Lower leg skin (tissue), 3 donors: ENCODE measurements around the gene CD109.

Source experiments
- POLR2A ChIP-seq, 2 donors: fragments of 450-650 bp; IDR thresholded peaks; one replicate each; pipeline ENCODE4 v1.6.1; 2016 to 2017; ENCODE audit warnings: antibody characterized with exemption in 2 of 2, mild to moderate bottlenecking in 1 of 2, moderate library complexity in 1 of 2
- TF ChIP-seq, protein P1 (sequence below), 3 donors: fragments of 450-650 bp; IDR thresholded peaks; one replicate each; pipeline ENCODE4 v1.5.1; 2016; ENCODE audit warnings: antibody characterized with exemption in 3 of 3, mild to moderate bottlenecking in 3 of 3, moderate library complexity in 2 of 3

DNA sequence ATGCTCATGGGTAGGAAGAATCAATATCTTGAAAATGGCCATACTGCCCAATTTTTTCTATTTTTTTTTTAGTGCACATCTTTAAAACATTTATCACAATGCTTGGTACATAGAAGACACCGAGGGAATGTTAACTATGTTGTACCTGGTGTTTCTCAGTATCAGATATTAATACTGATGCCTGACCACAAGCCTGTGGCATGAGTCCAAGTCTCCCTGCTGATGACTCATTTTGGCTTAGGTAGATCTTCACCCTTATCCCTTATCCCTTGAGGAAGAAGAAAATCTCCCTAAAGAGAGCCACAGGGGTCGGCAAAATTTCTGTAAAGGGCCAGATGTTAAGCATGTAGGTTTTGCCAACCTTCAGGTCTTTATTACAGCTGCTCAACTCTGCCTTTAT, 14.5 kb downstream of the CD109 start:
- TF ChIP-seq, protein P1, sequence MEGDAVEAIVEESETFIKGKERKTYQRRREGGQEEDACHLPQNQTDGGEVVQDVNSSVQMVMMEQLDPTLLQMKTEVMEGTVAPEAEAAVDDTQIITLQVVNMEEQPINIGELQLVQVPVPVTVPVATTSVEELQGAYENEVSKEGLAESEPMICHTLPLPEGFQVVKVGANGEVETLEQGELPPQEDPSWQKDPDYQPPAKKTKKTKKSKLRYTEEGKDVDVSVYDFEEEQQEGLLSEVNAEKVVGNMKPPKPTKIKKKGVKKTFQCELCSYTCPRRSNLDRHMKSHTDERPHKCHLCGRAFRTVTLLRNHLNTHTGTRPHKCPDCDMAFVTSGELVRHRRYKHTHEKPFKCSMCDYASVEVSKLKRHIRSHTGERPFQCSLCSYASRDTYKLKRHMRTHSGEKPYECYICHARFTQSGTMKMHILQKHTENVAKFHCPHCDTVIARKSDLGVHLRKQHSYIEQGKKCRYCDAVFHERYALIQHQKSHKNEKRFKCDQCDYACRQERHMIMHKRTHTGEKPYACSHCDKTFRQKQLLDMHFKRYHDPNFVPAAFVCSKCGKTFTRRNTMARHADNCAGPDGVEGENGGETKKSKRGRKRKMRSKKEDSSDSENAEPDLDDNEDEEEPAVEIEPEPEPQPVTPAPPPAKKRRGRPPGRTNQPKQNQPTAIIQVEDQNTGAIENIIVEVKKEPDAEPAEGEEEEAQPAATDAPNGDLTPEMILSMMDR (IDR thresholded peaks at IDR 0.05) = no peak
- no peak for TF ChIP-seq POLR2A (IDR thresholded peaks at IDR 0.05)
